ENCODE measurements around the gene GPR132.

GPR132 gene

GRCh38 chr14:105061428-105062047 is 3.7 kb downstream of the GPR132 start:
- no peak for DNase-seq (ENCODE audit: low read depth)

- no peak for DNase-seq (ENCODE audit: low read depth)
Measured at GRCh38 chr14:105060751-105061427, 4.3 kb downstream of the GPR132 start.

GRCh38 chr14:105059925-105060565 is 5.2 kb downstream of the GPR132 start:
- DNase-seq (ENCODE audit: low read depth): no peak

GRCh38 chr14:105059035-105059924 is 6.0 kb downstream of the GPR132 start:
- no peak for DNase-seq (ENCODE audit: low read depth)

GRCh38 chr14:105058521-105059034 is 6.7 kb downstream of the GPR132 start:
- DNase-seq (ENCODE audit: low read depth): no peak

- DNase-seq (ENCODE audit: low read depth): no peak
Measured at GRCh38 chr14:105056303-105056831, 8.9 kb downstream of the GPR132 start.

GRCh38 chr14:105055736-105056302 is 9.4 kb downstream of the GPR132 start:
- DNase-seq (ENCODE audit: low read depth): no peak

- DNase-seq (ENCODE audit: low read depth): no peak
Measured at GRCh38 chr14:105055334-105055733, 9.9 kb downstream of the GPR132 start.

- DNase-seq (ENCODE audit: low read depth): no peak
Measured at GRCh38 chr14:105053996-105054395, 11.2 kb downstream of the GPR132 start.

GRCh38 chr14:105053421-105053820 is 11.8 kb downstream of the GPR132 start:
- no peak for DNase-seq (ENCODE audit: low read depth)

GRCh38 chr14:105052110-105052458 is 13.1 kb downstream of the GPR132 start:
- DNase-seq (ENCODE audit: low read depth): no peak

GRCh38 chr14:105051182-105052109 is 13.8 kb downstream of the GPR132 start:
- DNase-seq (ENCODE audit: low read depth): no peak

- peak; percentile 38 for DNase-seq (ENCODE audit: low read depth)
Measured at GRCh38 chr14:105050551-105050897, 14.7 kb downstream of the GPR132 start.

- no peak for DNase-seq (ENCODE audit: low read depth)
Measured at GRCh38 chr14:105049753-105050550, 15.3 kb downstream of the GPR132 start.

- DNase-seq (ENCODE audit: low read depth): no peak
Measured at GRCh38 chr14:105047283-105048016, 17.8 kb downstream of the GPR132 start.

- no peak for DNase-seq (ENCODE audit: low read depth)
Measured at GRCh38 chr14:105046891-105047282, 18.3 kb downstream of the GPR132 start.

GRCh38 chr14:105045710-105046326 is 19.4 kb downstream of the GPR132 start:
- DNase-seq (ENCODE audit: low read depth): peak; percentile 60

GRCh38 chr14:105043641-105044040 is 21.6 kb downstream of the GPR132 start:
- DNase-seq (ENCODE audit: low read depth): no peak

GRCh38 chr14:105042813-105043212 is 22.4 kb downstream of the GPR132 start:
- DNase-seq (ENCODE audit: low read depth): no peak
